Transverse colon (tissue), 4 donors: ENCODE measurements around the gene OBP2B. TPM values are rescaled to one million over a fixed set of nuclear protein-coding genes. Genes with fewer than 3 reads are reported as not detected.
"Not testable (repeated sequence)": the region's sequence is repeated elsewhere in the genome, so short reads cannot be mapped to it uniquely, and the experiment has no call there.

Source experiments
- DNase-seq: peaks from one replicate; pipeline ENCODE4 v3.0.0-alpha.2; 2019
- H3K27ac ChIP-seq, 4 donors: fragments of 200-600 bp; sonication (generic); 2 replicates each; pipeline ENCODE4 v1.5.1; 2016 to 2018; ENCODE audit warnings: inconsistent platforms in 4 of 4
- H3K27me3 ChIP-seq: fragments of 200-600 bp; sonication (generic); 2 replicates; pipeline ENCODE4 v1.5.1; 2017; ENCODE audit warnings: inconsistent platforms
- H3K36me3 ChIP-seq, 4 donors: fragments of 200-600 bp; sonication (generic); 2 replicates each; pipeline ENCODE4 v1.5.1; 2017 to 2019; ENCODE audit warnings: inconsistent platforms in 4 of 4
- H3K4me1 ChIP-seq, 4 donors: fragments of 200-600 bp; sonication (generic); 2 replicates each; pipeline ENCODE4 v1.5.1; 2017 to 2020; ENCODE audit warnings: inconsistent platforms in 4 of 4
- H3K4me3 ChIP-seq, 4 donors: fragments of 200-600 bp; sonication (generic); 1 replicate in 1 of 4; 2 replicates in 3 of 4; pipeline versions ENCODE4 v1.5.1 to v1.6.1; 2017 to 2019; ENCODE audit warnings: inconsistent platforms in 4 of 4
- H3K9me3 ChIP-seq, 2 donors: fragments of 200-600 bp; sonication (generic); 2 replicates each; pipeline ENCODE4 v1.5.1; 2017 to 2019; ENCODE audit warnings: inconsistent platforms in 2 of 2
- CTCF ChIP-seq, 5 experiments: fragments of 200-600 bp in 3 of 5; fragments of 450-650 bp in 2 of 5; sonication (generic) in 3 of 5; IDR thresholded peaks; 1 replicate in 2 of 5; 2 replicates in 3 of 5; pipeline ENCODE4 v1.5.1; 2016 to 2017; ENCODE audit warnings: antibody characterized with exemption in 5 of 5, inconsistent platforms in 3 of 5, mild to moderate bottlenecking in 2 of 5, moderate library complexity in 1 of 5
- EP300 ChIP-seq: sonication (generic); formaldehyde crosslinking; IDR thresholded peaks from one replicate; pipeline ENCODE4 v1.6.1; 2017; ENCODE audit warnings: antibody characterized with exemption, low read depth
- POLR2A ChIP-seq: fragments of 450-650 bp; IDR thresholded peaks from one replicate; pipeline ENCODE4 v1.6.1; 2016; ENCODE audit warnings: antibody characterized with exemption, mild to moderate bottlenecking, moderate library complexity
- POLR2AphosphoS5 ChIP-seq, 3 donors: sonication (generic); formaldehyde crosslinking; IDR thresholded peaks; one replicate each; pipeline ENCODE4 v1.6.1; 2016; ENCODE audit warnings: antibody characterized with exemption in 3 of 3
- WGBS, 2 donors: methylation state at CpG; one replicate each; pipeline ENCODE4 v1.1.5; 2018; ENCODE audit warnings: low coverage in 1 of 2; 5-methylcytosine and 5-hydroxymethylcytosine counted together
- in situ Hi-C, 4 donors: fragments of 200-750 bp; cut with MboI; loops; one replicate each; pipeline versions ENCODE4 v1.15.0 to v1.15.1; 2017; ENCODE audit warnings: low sequenced_read_pairs in 3 of 4, low pct_ligation_motif_present in 1 of 4, low pct_unique_long_range_greater_than_20kb in 1 of 4
- intact Hi-C: fragments of 100-400 bp; cut with DNase I; formaldehyde crosslinking; loops from one replicate; pipeline ENCODE4 v1.15.1; 2023; ENCODE audit warnings: low total_unique reads
- total RNA-seq, 4 donors: library from RNA; depleted of rRNA; stranded (reverse); fragments of >200 nt; gene quantifications; one replicate each; pipeline ENCODE4 v1.1.0, GENCODE V29; 2016

OBP2B gene
- total RNA-seq, 4 donors from 2014 or later, result not detected

- peak; percentile 94 for DNase-seq
- H3K27ac ChIP-seq, result peak overlapping the region; percentile 66 to 80 (median 75)
- in situ Hi-C loops, result no loop called here
- WGBS, 2 donors, result 17% methylated on average over 25 of the region's 25 CpGs; no CpG with 5 or more reads in 1 of the 2 donors
- peak overlapping the region in 3 of 4 donors; percentile 12 to 45 (median 26) for H3K4me3 ChIP-seq
- intact Hi-C loops, result loop anchor here (1.0 kb wide), 1 partner anchor 39 kb away; no protein-coding TSS in a partner anchor
- no peaks in the 10 kb centered on the region for H3K36me3 ChIP-seq
- no peaks in the 10 kb centered on the region for H3K9me3 ChIP-seq
- TF ChIP-seq POLR2A (no peak), POLR2AphosphoS5 (IDR thresholded peaks at IDR 0.05) (peak in 2 of 3 donors; percentile 11 to 23)
- H3K4me1 ChIP-seq, result peaks cover 10 to 34% (median 19%) of the 10 kb centered on the region in 4 donors
- no peaks in the 10 kb centered on the region for H3K27me3 ChIP-seq
These were observed 29.3 kb upstream of the OBP2B start for GRCh38 chr9:133238272-133238850.

GRCh38 chr9:133237035-133237731 lies 28.1 kb upstream of the OBP2B start:
- H3K27me3 ChIP-seq, result no peaks in the 10 kb centered on the region
- no peak for TF ChIP-seq EP300
- TF ChIP-seq POLR2A, result no peak
- no peak for TF ChIP-seq POLR2AphosphoS5 (IDR thresholded peaks at IDR 0.05)
- TF ChIP-seq CTCF (IDR thresholded peaks at IDR 0.05), result no peak
- peaks cover 10 to 35% (median 20%) of the 10 kb centered on the region in 4 donors for H3K4me1 ChIP-seq
- in situ Hi-C loops (no loop called here), intact Hi-C loops (no loop called here)
- H3K9me3 ChIP-seq, result no peaks in the 10 kb centered on the region
- 51 to 74% methylated on average over 5 to 17 of the region's 17 CpGs for WGBS, 2 donors
- H3K36me3 ChIP-seq, result no peaks in the 10 kb centered on the region
- no peak overlapping the region for H3K4me3 ChIP-seq
- H3K27ac ChIP-seq, result peak overlapping the region; percentile 66 to 80 (median 75)
- DNase-seq, result no peak

- H3K4me3 ChIP-seq, H3K9me3 ChIP-seq, intact Hi-C loops, H3K27me3 ChIP-seq, DNase-seq, H3K36me3 ChIP-seq, in situ Hi-C loops: not testable (repeated sequence)
- H3K27ac ChIP-seq, result peak overlapping the region; percentile 45 to 80 (median 75)
- peaks cover 10 to 40% (median 22%) of the 10 kb centered on the region in 4 donors for H3K4me1 ChIP-seq
- WGBS, 2 donors, result 71% methylated on average over 19 of the region's 19 CpGs; no CpG with 5 or more reads in 1 of the 2 donors
These were observed 27.4 kb upstream of the OBP2B start for GRCh38 chr9:133236291-133237034.

- Histone ChIP-seq H3K27me3 (no peaks in the 10 kb centered on the region), H3K4me3 (no peak overlapping the region), H3K27ac (no peak overlapping the region), H3K9me3 (no peaks in the 10 kb centered on the region), H3K36me3 (no peaks in the 10 kb centered on the region), H3K4me1 (peaks cover 10 to 35% (median 23%) of the 10 kb centered on the region in 4 donors)
- no peak for DNase-seq
- in situ Hi-C loops (no loop called here), intact Hi-C loops (no loop called here)
- 65 to 71% methylated on average over 4 to 10 of the region's 11 CpGs for WGBS, 2 donors
- TF ChIP-seq CTCF (IDR thresholded peaks at IDR 0.05) (no peak), POLR2A (no peak), POLR2AphosphoS5 (IDR thresholded peaks at IDR 0.05) (no peak), EP300 (no peak)
These were observed 26.6 kb upstream of the OBP2B start for GRCh38 chr9:133235549-133236222.
